CD8-positive, alpha-beta memory T cell (primary cell): ENCODE data around the gene HABP4. TPM values are rescaled to one million over a fixed set of nuclear protein-coding genes. Genes with fewer than 3 reads are reported as not detected.
A peak's percentile ranks its signal among the peaks of the same experiment; 100 is the strongest.

Source experiments
- CTCF ChIA-PET: fragments of 350-600 bp; sonication (Branson Sonifier 250); formaldehyde crosslinking; loops from one replicate; lab custom pipeline; 2021; ENCODE audit warnings: antibody characterized with exemption; lab: Charles Lee
- POLR2A ChIA-PET: fragments of 350-600 bp; sonication (Branson Sonifier 250); formaldehyde crosslinking; loops from one replicate; lab custom pipeline; 2021; ENCODE audit warnings: antibody characterized with exemption; lab: Charles Lee
- DNase-seq, 5 donors: peaks; one replicate each; pipeline versions ENCODE4 v3.0.0 to v3.0.0-alpha.2; 2020 to 2022; ENCODE audit warnings: mixed read lengths in 1 of 5
- H3K27ac ChIP-seq: one replicate; pipeline ENCODE4 v1.7.0; 2013; ENCODE audit warnings: low read depth, mild to moderate bottlenecking, low read length, moderate library complexity
- H3K27me3 ChIP-seq: 2 replicates; pipeline ENCODE4 v1.7.0; 2013; ENCODE audit warnings: low read length, mild to moderate bottlenecking; ENCODE audit not compliant: insufficient read depth, poor library complexity, severe bottlenecking
- H3K36me3 ChIP-seq: 2 replicates; pipeline ENCODE4 v1.7.0; 2013; ENCODE audit warnings: mild to moderate bottlenecking, low read length, moderate library complexity; ENCODE audit not compliant: insufficient read depth
- H3K4me1 ChIP-seq: 2 replicates; pipeline ENCODE4 v1.7.0; 2013; ENCODE audit warnings: mild to moderate bottlenecking, low read length, moderate library complexity; ENCODE audit not compliant: insufficient read depth
- H3K4me3 ChIP-seq: 2 replicates; pipeline ENCODE4 v1.7.0; 2013; ENCODE audit warnings: mild to moderate bottlenecking, low read length
- H3K9me3 ChIP-seq: 2 replicates; pipeline ENCODE4 v1.7.0; 2013; ENCODE audit warnings: mild to moderate bottlenecking, low read length
- H3K27ac Mint-ChIP-seq, 8 donors: one replicate each; pipeline ENCODE4 v1.8.0; 2020 to 2021; ENCODE audit warnings: mixed read lengths in 8 of 8, mild to moderate bottlenecking in 6 of 8, inconsistent platforms in 3 of 8, moderate library complexity in 3 of 8
- H3K27me3 Mint-ChIP-seq, 2 donors: one replicate each; pipeline ENCODE4 v1.8.0; 2020 to 2021; ENCODE audit warnings: mixed read lengths in 2 of 2, mild to moderate bottlenecking in 1 of 2, moderate library complexity in 1 of 2
- H3K36me3 Mint-ChIP-seq, 3 donors: one replicate each; pipeline ENCODE4 v1.8.0; 2020 to 2021; ENCODE audit warnings: mixed read lengths in 3 of 3, inconsistent platforms in 1 of 3, mild to moderate bottlenecking in 1 of 3
- H3K4me1 Mint-ChIP-seq, 3 donors: one replicate each; pipeline ENCODE4 v1.8.0; 2020 to 2021; ENCODE audit warnings: mixed read lengths in 3 of 3, inconsistent platforms in 1 of 3, mild to moderate bottlenecking in 1 of 3
- H3K4me3 Mint-ChIP-seq, 7 donors: one replicate each; pipeline ENCODE4 v1.8.0; 2020 to 2021; ENCODE audit warnings: mixed read lengths in 7 of 7, mild to moderate bottlenecking in 6 of 7, moderate library complexity in 4 of 7, inconsistent platforms in 2 of 7
- H3K9me3 Mint-ChIP-seq, 5 donors: one replicate each; pipeline ENCODE4 v1.8.0; 2020 to 2022; ENCODE audit warnings: mixed read lengths in 5 of 5, mild to moderate bottlenecking in 3 of 5, moderate library complexity in 2 of 5, inconsistent platforms in 1 of 5
- polyA plus RNA-seq: library from polyadenylated mRNA; unstranded; fragments of 300-500 nt; fragmentation: Illumina TruSeq; gene quantifications from one replicate; pipeline ENCODE4 v1.2.3, GENCODE V29; 2021
- total RNA-seq, 2 experiments: library from RNA; stranded (reverse); gene quantifications; one replicate each; pipeline ENCODE4 v1.2.3, GENCODE V29; 2021

Gene HABP4
- total and polyA plus RNA-seq, 3 experiments from 2014 or later = 20.4 to 24.1 (median 21.0) TPM

- CTCF ChIA-PET = no interaction called here
- peaks cover 0 to 38% (median 13%) of the 10 kb centered on the region in 3 donors for H3K36me3 Mint-ChIP-seq
- no peaks in the 10 kb centered on the region for H3K9me3 ChIP-seq
- no peak overlapping the region for H3K27ac Mint-ChIP-seq
- H3K4me1 Mint-ChIP-seq = peaks cover 0 to 2% (median 0%) of the 10 kb centered on the region in 3 donors
- no peak overlapping the region for H3K27ac ChIP-seq
- no peaks in the 10 kb centered on the region for H3K9me3 Mint-ChIP-seq
- no peaks in the 10 kb centered on the region for H3K4me1 ChIP-seq
- no peak overlapping the region for H3K4me3 ChIP-seq
- no peak for DNase-seq
- H3K4me3 Mint-ChIP-seq = no peak overlapping the region
- POLR2A ChIA-PET = no interaction called here
- H3K27me3 ChIP-seq = no peaks in the 10 kb centered on the region
- H3K27me3 Mint-ChIP-seq = no peaks in the 10 kb centered on the region
- H3K36me3 ChIP-seq = no peaks in the 10 kb centered on the region
Observed at GRCh38 chr9:96503918-96504317, 53.9 kb downstream of the HABP4 start.

- H3K36me3 Mint-ChIP-seq = peaks cover 0 to 49% (median 13%) of the 10 kb centered on the region in 3 donors
- no peak overlapping the region for H3K4me3 Mint-ChIP-seq
Observed at GRCh38 chr9:96505316-96505991, 55.5 kb downstream of the HABP4 start.

GRCh38 chr9:96508227-96508940, 58.4 kb downstream of the HABP4 start:
- Histone ChIP-seq H3K36me3 (no peaks in the 10 kb centered on the region), H3K27me3 (no peaks in the 10 kb centered on the region), H3K9me3 (no peaks in the 10 kb centered on the region), H3K4me1 (no peaks in the 10 kb centered on the region), H3K27ac (no peak overlapping the region), H3K4me3 (no peak overlapping the region)
- Mint-ChIP-seq H3K4me1 (peaks cover 3 to 5% (median 4%) of the 10 kb centered on the region in 3 donors), H3K9me3 (no peaks in the 10 kb centered on the region), H3K4me3 (no peak overlapping the region), H3K27ac (no peak overlapping the region), H3K27me3 (no peaks in the 10 kb centered on the region), H3K36me3 (peaks cover 2 to 52% (median 15%) of the 10 kb centered on the region in 3 donors)
- no peak for DNase-seq
- ChIA-PET POLR2A (no interaction called here), CTCF (no interaction called here)

More at GRCh38 chr9:96505316-96505991, 55.5 kb downstream of the HABP4 start:
- peaks cover 3 to 5% (median 4%) of the 10 kb centered on the region in 3 donors for H3K4me1 Mint-ChIP-seq
- no peaks in the 10 kb centered on the region for H3K9me3 ChIP-seq
- H3K4me3 ChIP-seq = no peak overlapping the region
- H3K27me3 Mint-ChIP-seq = no peaks in the 10 kb centered on the region
- H3K4me1 ChIP-seq = no peaks in the 10 kb centered on the region
- H3K36me3 ChIP-seq = no peaks in the 10 kb centered on the region
- H3K9me3 Mint-ChIP-seq = no peaks in the 10 kb centered on the region
- H3K27ac Mint-ChIP-seq = no peak overlapping the region
- no peak for DNase-seq
- ChIA-PET CTCF (no interaction called here), POLR2A (no interaction called here)
- H3K27ac ChIP-seq = no peak overlapping the region
- H3K27me3 ChIP-seq = no peaks in the 10 kb centered on the region

- Histone ChIP-seq H3K4me1 (no peaks in the 10 kb centered on the region), H3K4me3 (no peak overlapping the region), H3K27me3 (no peaks in the 10 kb centered on the region), H3K9me3 (no peaks in the 10 kb centered on the region), H3K36me3 (no peaks in the 10 kb centered on the region), H3K27ac (no peak overlapping the region)
- DNase-seq = no peak
- H3K36me3 Mint-ChIP-seq = peaks cover 4 to 52% (median 13%) of the 10 kb centered on the region in 3 donors
- POLR2A ChIA-PET = no interaction called here
- H3K27ac Mint-ChIP-seq = peak overlapping the region in 1 of 8 donors; percentile 50
- CTCF ChIA-PET = no interaction called here
- H3K4me1 Mint-ChIP-seq = peaks cover 3 to 5% (median 4%) of the 10 kb centered on the region in 3 donors
- H3K27me3 Mint-ChIP-seq = no peaks in the 10 kb centered on the region
- no peak overlapping the region for H3K4me3 Mint-ChIP-seq
- H3K9me3 Mint-ChIP-seq = no peaks in the 10 kb centered on the region
Observed at GRCh38 chr9:96509026-96509425, 59.1 kb downstream of the HABP4 start.

- Histone ChIP-seq H3K27ac (no peak overlapping the region), H3K4me3 (no peak overlapping the region), H3K4me1 (no peaks in the 10 kb centered on the region), H3K36me3 (no peaks in the 10 kb centered on the region), H3K27me3 (no peaks in the 10 kb centered on the region), H3K9me3 (no peaks in the 10 kb centered on the region)
- Mint-ChIP-seq H3K4me1 (peaks cover 3 to 4% (median 3%) of the 10 kb centered on the region in 3 donors), H3K27me3 (no peaks in the 10 kb centered on the region), H3K36me3 (peaks cover 4 to 53% (median 13%) of the 10 kb centered on the region in 3 donors), H3K27ac (peak overlapping the region in 2 of 8 donors; percentile 42 to 50), H3K9me3 (no peaks in the 10 kb centered on the region), H3K4me3 (no peak overlapping the region)
- ChIA-PET POLR2A (no interaction called here), CTCF (no interaction called here)
- DNase-seq = no peak
Observed at GRCh38 chr9:96509848-96510247, 59.9 kb downstream of the HABP4 start.

- CTCF ChIA-PET = no interaction called here
- Mint-ChIP-seq H3K27ac (peak overlapping the region in 1 of 8 donors; percentile 23), H3K4me1 (peaks cover 3 to 4% (median 3%) of the 10 kb centered on the region in 3 donors), H3K27me3 (no peaks in the 10 kb centered on the region), H3K4me3 (no peak overlapping the region), H3K9me3 (no peaks in the 10 kb centered on the region), H3K36me3 (peaks cover 4 to 55% (median 14%) of the 10 kb centered on the region in 3 donors)
- no peak overlapping the region for H3K27ac ChIP-seq
- no peak for DNase-seq
- H3K4me1 ChIP-seq = no peaks in the 10 kb centered on the region
- no peaks in the 10 kb centered on the region for H3K9me3 ChIP-seq
- H3K27me3 ChIP-seq = no peaks in the 10 kb centered on the region
- H3K4me3 ChIP-seq = no peak overlapping the region
- no peaks in the 10 kb centered on the region for H3K36me3 ChIP-seq
- POLR2A ChIA-PET = no interaction called here
Observed at GRCh38 chr9:96510258-96510657, 60.3 kb downstream of the HABP4 start.

- H3K36me3 Mint-ChIP-seq = peaks cover 4 to 55% (median 11%) of the 10 kb centered on the region in 3 donors
- no peaks in the 10 kb centered on the region for H3K27me3 Mint-ChIP-seq
- no peak overlapping the region for H3K4me3 Mint-ChIP-seq
- H3K27me3 ChIP-seq = no peaks in the 10 kb centered on the region
- ChIA-PET POLR2A (no interaction called here), CTCF (no interaction called here)
- peaks cover 3 to 4% (median 3%) of the 10 kb centered on the region in 3 donors for H3K4me1 Mint-ChIP-seq
- no peaks in the 10 kb centered on the region for H3K9me3 Mint-ChIP-seq
- H3K27ac Mint-ChIP-seq = no peak overlapping the region
- H3K36me3 ChIP-seq = no peaks in the 10 kb centered on the region
- H3K4me1 ChIP-seq = no peaks in the 10 kb centered on the region
- H3K27ac ChIP-seq = no peak overlapping the region
- no peaks in the 10 kb centered on the region for H3K9me3 ChIP-seq
- H3K4me3 ChIP-seq = no peak overlapping the region
- no peak for DNase-seq
Observed at GRCh38 chr9:96512240-96512639, 62.3 kb downstream of the HABP4 start.

GRCh38 chr9:96513622-96514021, 63.7 kb downstream of the HABP4 start:
- no peak overlapping the region for H3K4me3 ChIP-seq
- no peak for DNase-seq
- Mint-ChIP-seq H3K36me3 (peaks cover 4 to 52% (median 11%) of the 10 kb centered on the region in 3 donors), H3K27me3 (no peaks in the 10 kb centered on the region), H3K4me3 (no peak overlapping the region), H3K9me3 (no peaks in the 10 kb centered on the region), H3K27ac (no peak overlapping the region), H3K4me1 (peaks cover 3 to 4% (median 3%) of the 10 kb centered on the region in 3 donors)
- no peak overlapping the region for H3K27ac ChIP-seq
- POLR2A ChIA-PET = no interaction called here
- CTCF ChIA-PET = no interaction called here
- no peaks in the 10 kb centered on the region for H3K9me3 ChIP-seq
- no peaks in the 10 kb centered on the region for H3K27me3 ChIP-seq
- H3K36me3 ChIP-seq = no peaks in the 10 kb centered on the region
- H3K4me1 ChIP-seq = no peaks in the 10 kb centered on the region
